Fibroblast of villous mesenchyme (primary cell): ENCODE measurements around the gene TERT. TPM values are rescaled to one million over a fixed set of nuclear protein-coding genes. Genes with fewer than 3 reads are reported as not detected.

Experiments
- DNase-seq: peaks from one replicate; pipeline ENCODE4 v3.0.0-alpha.2; 2010; ENCODE audit warnings: low read depth
- H3K4me3 ChIP-seq: 2 replicates; pipeline ENCODE4 v1.5.1; 2011; ENCODE audit warnings: low read depth, mild to moderate bottlenecking, low read length
- total RNA-seq: library from RNA; depleted of rRNA; stranded (reverse); fragments of >200 nt; gene quantifications from 2 replicates; pipeline ENCODE4 v1.2.3, GENCODE V29; 2012
- TF ChIP-seq, protein P1 (sequence below): IDR thresholded peaks from 2 replicates; pipeline ENCODE4 v1.5.1; 2012; ENCODE audit warnings: low read depth, mild to moderate bottlenecking, low read length; ENCODE audit not compliant: insufficient read depth

TERT gene
- total RNA-seq, 1 donor: not detected

GRCh38 chr5:1324719-1325190, 29.9 kb upstream of the TERT start:
- no peak for DNase-seq
- TF ChIP-seq, protein P1, sequence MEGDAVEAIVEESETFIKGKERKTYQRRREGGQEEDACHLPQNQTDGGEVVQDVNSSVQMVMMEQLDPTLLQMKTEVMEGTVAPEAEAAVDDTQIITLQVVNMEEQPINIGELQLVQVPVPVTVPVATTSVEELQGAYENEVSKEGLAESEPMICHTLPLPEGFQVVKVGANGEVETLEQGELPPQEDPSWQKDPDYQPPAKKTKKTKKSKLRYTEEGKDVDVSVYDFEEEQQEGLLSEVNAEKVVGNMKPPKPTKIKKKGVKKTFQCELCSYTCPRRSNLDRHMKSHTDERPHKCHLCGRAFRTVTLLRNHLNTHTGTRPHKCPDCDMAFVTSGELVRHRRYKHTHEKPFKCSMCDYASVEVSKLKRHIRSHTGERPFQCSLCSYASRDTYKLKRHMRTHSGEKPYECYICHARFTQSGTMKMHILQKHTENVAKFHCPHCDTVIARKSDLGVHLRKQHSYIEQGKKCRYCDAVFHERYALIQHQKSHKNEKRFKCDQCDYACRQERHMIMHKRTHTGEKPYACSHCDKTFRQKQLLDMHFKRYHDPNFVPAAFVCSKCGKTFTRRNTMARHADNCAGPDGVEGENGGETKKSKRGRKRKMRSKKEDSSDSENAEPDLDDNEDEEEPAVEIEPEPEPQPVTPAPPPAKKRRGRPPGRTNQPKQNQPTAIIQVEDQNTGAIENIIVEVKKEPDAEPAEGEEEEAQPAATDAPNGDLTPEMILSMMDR: no peak
- no peak overlapping the region for H3K4me3 ChIP-seq

DNA sequence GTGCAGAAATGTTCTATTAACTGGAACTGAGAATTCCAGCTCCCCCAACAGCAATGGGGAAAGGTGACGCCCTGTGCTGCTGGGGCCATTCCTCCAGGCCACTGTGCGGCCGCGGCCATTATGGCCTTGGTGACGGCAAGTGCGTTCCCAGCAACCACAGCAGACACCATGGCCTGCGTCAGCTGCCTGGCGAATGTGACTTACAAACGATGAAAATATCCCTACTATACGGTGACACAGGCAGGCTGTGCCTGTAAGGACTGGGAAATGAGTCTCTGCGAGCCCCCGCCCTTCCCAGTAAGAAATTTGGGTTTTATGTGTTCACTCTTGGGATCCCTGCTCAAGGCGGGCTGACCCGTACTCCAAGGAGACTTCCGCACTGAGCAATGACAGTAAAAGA, 29.4 kb upstream of the TERT start:
- TF ChIP-seq, protein P1: no peak
- no peak for DNase-seq
- H3K4me3 ChIP-seq: no peak overlapping the region

GRCh38 chr5:1323803-1324173, 28.9 kb upstream of the TERT start:
- DNase-seq: no peak
- no peak overlapping the region for H3K4me3 ChIP-seq
- TF ChIP-seq, protein P1: no peak

GRCh38 chr5:1322955-1323802, 28.3 kb upstream of the TERT start:
- no peak overlapping the region for H3K4me3 ChIP-seq
- no peak for DNase-seq
- TF ChIP-seq, protein P1: no peak

- no peak overlapping the region for H3K4me3 ChIP-seq
- DNase-seq: no peak
- TF ChIP-seq, protein P1: no peak
These were observed 27.4 kb upstream of the TERT start for GRCh38 chr5:1322036-1322900.

DNA sequence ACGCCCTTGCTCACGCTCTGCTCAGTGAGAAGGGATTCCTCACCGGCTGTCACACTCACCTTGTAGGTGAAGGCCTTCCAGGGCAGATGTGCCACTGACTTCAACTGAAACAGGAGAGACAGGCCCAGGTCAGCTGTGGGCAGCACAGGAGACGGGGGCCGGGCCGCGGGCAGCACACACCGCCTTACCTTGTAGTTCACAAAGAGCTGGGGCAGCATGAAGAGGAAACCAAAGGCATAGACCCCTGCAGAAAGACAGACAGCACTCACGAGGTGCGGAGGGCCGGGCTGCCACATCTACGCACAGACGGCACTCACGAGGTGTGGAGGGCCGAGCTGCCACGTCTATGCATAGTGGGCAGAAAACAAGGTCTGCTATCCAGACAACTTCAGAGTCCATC, 26.7 kb upstream of the TERT start:
- TF ChIP-seq, protein P1: no peak
- no peak overlapping the region for H3K4me3 ChIP-seq

More for the DNA sequence above, 26.7 kb upstream of the TERT start:
- no peak for DNase-seq
